Fibroblast of the aortic adventitia (primary cell): ENCODE results near the gene ABHD17A. TPM values are rescaled to one million over a fixed set of nuclear protein-coding genes. Genes with fewer than 3 reads are reported as not detected.
"Not testable (repeated sequence)": the region's sequence is repeated elsewhere in the genome, so short reads cannot be mapped to it uniquely, and the experiment has no call there.

Experiments used
- DNase-seq: peaks from one replicate; pipeline ENCODE4 v3.0.0-alpha.2; 2010; ENCODE audit warnings: low read depth
- H3K4me3 ChIP-seq: 2 replicates; pipeline ENCODE4 v1.5.1; 2011; ENCODE audit warnings: low read depth, mild to moderate bottlenecking, control low read depth, low read length, moderate library complexity
- CTCF ChIP-seq: IDR thresholded peaks from 2 replicates; pipeline ENCODE4 v1.5.1; 2011; ENCODE audit warnings: mild to moderate bottlenecking, low read length, control low read depth, inconsistent platforms; ENCODE audit not compliant: insufficient read depth
- total RNA-seq: library from RNA; depleted of rRNA; stranded (reverse); fragments of >200 nt; gene quantifications from 2 replicates; pipeline ENCODE4 v1.2.3, GENCODE V29; 2012; ENCODE audit warnings: low replicate concordance

ABHD17A gene
- total RNA-seq, 1 donor = 48.0 TPM

- no peak for DNase-seq
- peak overlapping the region; percentile 90 for H3K4me3 ChIP-seq
- TF ChIP-seq CTCF = no peak
Measured at GRCh38 chr19:1882786-1883692, 2.3 kb downstream of the ABHD17A start.

DNA sequence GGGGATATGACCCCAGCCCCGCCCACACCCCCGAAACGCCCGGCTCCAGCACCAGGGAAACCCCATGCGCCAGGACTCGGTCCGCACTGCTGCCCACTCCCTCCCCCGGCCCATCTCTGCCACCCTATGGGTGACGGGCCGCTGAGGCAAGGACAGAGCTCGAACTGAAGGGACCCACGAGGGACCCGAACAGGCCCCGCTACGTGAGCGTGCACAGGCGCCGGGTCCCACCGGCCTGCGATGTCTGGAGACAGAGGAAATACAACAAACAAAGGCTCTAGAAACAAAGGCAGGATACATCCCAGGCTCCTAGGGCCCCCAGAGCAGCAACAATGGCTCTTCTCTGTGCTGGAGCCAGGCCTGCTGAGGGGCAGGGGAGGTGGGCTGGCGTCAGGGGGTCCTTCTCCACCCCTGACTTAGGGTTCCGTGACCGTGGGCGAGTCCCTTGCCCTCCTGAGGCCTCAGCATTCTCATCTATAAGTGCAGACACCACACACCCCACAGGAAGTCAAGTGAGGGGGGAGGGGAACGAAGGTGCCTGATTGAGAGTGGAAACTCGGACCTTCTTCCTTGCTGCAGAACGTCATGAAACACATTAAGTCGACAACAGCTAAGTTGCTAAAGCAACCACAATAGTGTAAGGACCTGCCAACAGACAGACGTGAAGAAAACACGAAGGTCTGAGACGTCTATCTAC lies 3.1 kb downstream of the ABHD17A start:
- TF ChIP-seq CTCF = no peak
- DNase-seq = no peak
- H3K4me3 ChIP-seq = no peak overlapping the region

GRCh38 chr19:1881393-1882088 lies 3.8 kb downstream of the ABHD17A start:
- DNase-seq, H3K4me3 ChIP-seq: not testable (repeated sequence)

- no peak for TF ChIP-seq CTCF
- DNase-seq = no peak
- H3K4me3 ChIP-seq = no peak overlapping the region
Measured at GRCh38 chr19:1880611-1881392, 4.5 kb downstream of the ABHD17A start.

GRCh38 chr19:1879982-1880381 lies 5.3 kb downstream of the ABHD17A start:
- DNase-seq, H3K4me3 ChIP-seq: not testable (repeated sequence)

DNA sequence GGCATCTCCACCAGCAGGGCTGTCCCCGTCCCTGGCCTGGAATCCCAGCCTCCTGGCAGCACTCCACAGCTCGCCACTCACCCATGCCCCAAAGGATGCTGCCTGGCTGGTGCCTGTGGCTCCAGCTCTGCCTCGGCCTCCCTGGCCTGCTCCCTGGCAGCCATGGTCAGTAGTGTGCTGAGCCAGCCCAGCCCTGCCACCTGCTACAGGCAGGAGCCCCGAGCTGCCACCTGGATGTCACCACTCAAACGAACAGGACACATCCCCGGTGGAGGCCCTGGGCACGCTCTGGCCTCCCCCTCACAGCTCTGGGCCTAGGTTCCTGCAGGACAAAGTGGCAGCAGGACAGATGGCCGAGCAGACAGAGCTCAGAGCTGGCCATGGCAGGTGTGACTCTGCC lies 6.7 kb downstream of the ABHD17A start:
- not testable (repeated sequence) for DNase-seq, H3K4me3 ChIP-seq

GRCh38 chr19:1877280-1877660 lies 8.0 kb downstream of the ABHD17A start:
- not testable (repeated sequence) for H3K4me3 ChIP-seq, DNase-seq

- DNase-seq = not testable (repeated sequence)
- H3K4me3 ChIP-seq = peak overlapping the region; percentile 99
Measured at GRCh38 chr19:1876496-1877279, 8.6 kb downstream of the ABHD17A start.
